ENCODE data around the gene LRP1B. TPM values are rescaled to one million over a fixed set of nuclear protein-coding genes. Genes with fewer than 3 reads are reported as not detected.
A peak's percentile ranks its signal among the peaks of the same experiment; 100 is the strongest.

LRP1B gene
- total and polyA plus RNA-seq, 2 experiments from 2014 or later, result not detected

GRCh38 chr2:142065156-142065555 is 65.7 kb downstream of the LRP1B start:
- Histone ChIP-seq H3F3A (ENCODE audit: insufficient read depth) (no peaks in the 10 kb centered on the region), H3K4me2 (ENCODE audit: unreplicated experiment) (no peak overlapping the region), H3K9me3 (ENCODE audit: low read depth) (no peaks in the 10 kb centered on the region), H4K20me1 (ENCODE audit: insufficient read depth) (no peaks in the 10 kb centered on the region), H3K27ac (no peak overlapping the region), H3K4me1 (ENCODE audit: insufficient read depth) (no peaks in the 10 kb centered on the region), H2AFZ (no peak overlapping the region), H3K79me2 (ENCODE audit: insufficient read depth) (no peaks in the 10 kb centered on the region), H3K36me3 (ENCODE audit: low read depth) (no peaks in the 10 kb centered on the region), H3K9ac (no peak overlapping the region), H3K4me3 (no peak overlapping the region), H3K9me2 (ENCODE audit: insufficient read depth) (no peaks in the 10 kb centered on the region), H3K27me3 (replicated peaks; ENCODE audit: insufficient read depth) (no peaks in the 10 kb centered on the region)
- 54 to 55% methylated on average over 1 of the region's 1 CpG for WGBS, 2 experiments (ENCODE audit: low coverage in 1 of 2, low lambda C conversion rate in 2 of 2, missing lambda C conversion rate in 2 of 2)
- DNase-seq, result no peak
- no peak for TF ChIP-seq EZH2phosphoT487 (IDR thresholded peaks at IDR 0.05; ENCODE audit: insufficient read depth, low read depth)
- no peak for TF ChIP-seq EZH2 (IDR thresholded peaks at IDR 0.05; ENCODE audit: insufficient read depth, poor library complexity, severe bottlenecking)
- in situ Hi-C loops (cut with MboI), result no loop called here

GRCh38 chr2:142061733-142062132 is 69.1 kb downstream of the LRP1B start:
- 16 to 18% methylated on average over 1 of the region's 1 CpG for WGBS, 2 experiments (ENCODE audit: low coverage in 1 of 2, low lambda C conversion rate in 2 of 2, missing lambda C conversion rate in 2 of 2)
- no peaks in the 10 kb centered on the region for H4K20me1 ChIP-seq (ENCODE audit: insufficient read depth)
- no peaks in the 10 kb centered on the region for H3K79me2 ChIP-seq (ENCODE audit: insufficient read depth)
- H3K9me3 ChIP-seq (ENCODE audit: low read depth), result no peaks in the 10 kb centered on the region
- peak; percentile 26 for DNase-seq
- H3K9ac ChIP-seq, result no peak overlapping the region
- no peak overlapping the region for H3K4me3 ChIP-seq
- no peak overlapping the region for H3K27ac ChIP-seq
- H3K9me2 ChIP-seq (ENCODE audit: insufficient read depth), result no peaks in the 10 kb centered on the region
- no peaks in the 10 kb centered on the region for H3K36me3 ChIP-seq (ENCODE audit: low read depth)
- no peaks in the 10 kb centered on the region for H3K27me3 ChIP-seq (replicated peaks; ENCODE audit: insufficient read depth)
- in situ Hi-C loops (cut with MboI), result no loop called here
- TF ChIP-seq EZH2phosphoT487 (IDR thresholded peaks at IDR 0.05; ENCODE audit: insufficient read depth, low read depth) (no peak), EZH2 (IDR thresholded peaks at IDR 0.05; ENCODE audit: insufficient read depth, poor library complexity, severe bottlenecking) (no peak)
- H3K4me1 ChIP-seq (ENCODE audit: insufficient read depth), result no peaks in the 10 kb centered on the region
- H2AFZ ChIP-seq, result no peak overlapping the region
- H3F3A ChIP-seq (ENCODE audit: insufficient read depth), result no peaks in the 10 kb centered on the region
- H3K4me2 ChIP-seq (ENCODE audit: unreplicated experiment), result no peak overlapping the region

- H3K27me3 ChIP-seq (replicated peaks; ENCODE audit: insufficient read depth), result no peaks in the 10 kb centered on the region
- no peak overlapping the region for H3K4me2 ChIP-seq (ENCODE audit: unreplicated experiment)
- H3K79me2 ChIP-seq (ENCODE audit: insufficient read depth), result no peaks in the 10 kb centered on the region
- H2AFZ ChIP-seq, result no peak overlapping the region
- no peak overlapping the region for H3K4me3 ChIP-seq
- WGBS, 2 experiments (ENCODE audit: low coverage in 1 of 2, low lambda C conversion rate in 2 of 2, missing lambda C conversion rate in 2 of 2), result 61 to 68% methylated on average over 4 of the region's 4 CpGs
- no peak for DNase-seq
- H3K9me2 ChIP-seq (ENCODE audit: insufficient read depth), result no peaks in the 10 kb centered on the region
- no peaks in the 10 kb centered on the region for H4K20me1 ChIP-seq (ENCODE audit: insufficient read depth)
- H3K27ac ChIP-seq, result no peak overlapping the region
- no peak for TF ChIP-seq EZH2 (IDR thresholded peaks at IDR 0.05; ENCODE audit: insufficient read depth, poor library complexity, severe bottlenecking)
- TF ChIP-seq EZH2phosphoT487 (IDR thresholded peaks at IDR 0.05; ENCODE audit: insufficient read depth, low read depth), result no peak
- no peaks in the 10 kb centered on the region for H3K4me1 ChIP-seq (ENCODE audit: insufficient read depth)
- no peak overlapping the region for H3K9ac ChIP-seq
- H3F3A ChIP-seq (ENCODE audit: insufficient read depth), result no peaks in the 10 kb centered on the region
- H3K9me3 ChIP-seq (ENCODE audit: low read depth), result no peaks in the 10 kb centered on the region
- no peaks in the 10 kb centered on the region for H3K36me3 ChIP-seq (ENCODE audit: low read depth)
- in situ Hi-C loops (cut with MboI), result no loop called here
Observed at GRCh38 chr2:142058149-142058548, 72.7 kb downstream of the LRP1B start.

GRCh38 chr2:142056784-142057183 is 74.0 kb downstream of the LRP1B start:
- TF ChIP-seq EZH2 (IDR thresholded peaks at IDR 0.05; ENCODE audit: insufficient read depth, poor library complexity, severe bottlenecking) (no peak), EZH2phosphoT487 (IDR thresholded peaks at IDR 0.05; ENCODE audit: insufficient read depth, low read depth) (no peak)
- H3K27ac ChIP-seq, result no peak overlapping the region
- WGBS, 2 experiments (ENCODE audit: low coverage in 1 of 2, low lambda C conversion rate in 2 of 2, missing lambda C conversion rate in 2 of 2), result 73 to 80% methylated on average over 3 of the region's 3 CpGs
- no peaks in the 10 kb centered on the region for H3K27me3 ChIP-seq (replicated peaks; ENCODE audit: insufficient read depth)
- no peak overlapping the region for H2AFZ ChIP-seq
- no peak for DNase-seq
- no peaks in the 10 kb centered on the region for H3K79me2 ChIP-seq (ENCODE audit: insufficient read depth)
- in situ Hi-C loops (cut with MboI), result no loop called here
- no peak overlapping the region for H3K9ac ChIP-seq
- H3F3A ChIP-seq (ENCODE audit: insufficient read depth), result no peaks in the 10 kb centered on the region
- no peaks in the 10 kb centered on the region for H3K36me3 ChIP-seq (ENCODE audit: low read depth)
- H3K9me3 ChIP-seq (ENCODE audit: low read depth), result no peaks in the 10 kb centered on the region
- H4K20me1 ChIP-seq (ENCODE audit: insufficient read depth), result no peaks in the 10 kb centered on the region
- no peaks in the 10 kb centered on the region for H3K4me1 ChIP-seq (ENCODE audit: insufficient read depth)
- no peak overlapping the region for H3K4me3 ChIP-seq
- no peak overlapping the region for H3K4me2 ChIP-seq (ENCODE audit: unreplicated experiment)
- H3K9me2 ChIP-seq (ENCODE audit: insufficient read depth), result no peaks in the 10 kb centered on the region
